ENCODE measurements around the gene CFAP126.
"Not testable (repeated sequence)": the region's sequence is repeated elsewhere in the genome, so short reads cannot be mapped to it uniquely, and the experiment has no call there.

Gene CFAP126

GRCh38 chr1:161367684-161368400 is at the start of gene CFAP126:
CFAP126 (minus strand) TSS chr1:161367876; CDS start chr1:161367868, 8 bp downstream.
- DNase-seq (ENCODE audit: insufficient read length, low spot score) (peak; percentile 71), FAIRE-seq (peak; percentile 82)

GRCh38 chr1:161413050-161413449 is 45.4 kb upstream of the CFAP126 start:
- not testable (repeated sequence) for FAIRE-seq; DNase-seq (ENCODE audit: insufficient read length, low spot score)

- FAIRE-seq; DNase-seq (ENCODE audit: insufficient read length, low spot score): not testable (repeated sequence)
Observed at GRCh38 chr1:161410636-161410970, 42.9 kb upstream of the CFAP126 start.

GRCh38 chr1:161409848-161410635 is 42.4 kb upstream of the CFAP126 start:
- DNase-seq (ENCODE audit: insufficient read length, low spot score): not testable (repeated sequence)

GRCh38 chr1:161408429-161409052 is 40.9 kb upstream of the CFAP126 start:
- no peak for FAIRE-seq
- no peak for DNase-seq (ENCODE audit: insufficient read length, low spot score)

More at GRCh38 chr1:161409848-161410635, 42.4 kb upstream of the CFAP126 start:
- peak; percentile 81 for FAIRE-seq

GRCh38 chr1:161407451-161407985 is 39.8 kb upstream of the CFAP126 start:
- FAIRE-seq: no peak
- DNase-seq (ENCODE audit: insufficient read length, low spot score): no peak

- not testable (repeated sequence) for DNase-seq (ENCODE audit: insufficient read length, low spot score); FAIRE-seq
Observed at GRCh38 chr1:161406551-161406950, 38.9 kb upstream of the CFAP126 start.

- DNase-seq (ENCODE audit: insufficient read length, low spot score) (no peak), FAIRE-seq (no peak)
Observed at GRCh38 chr1:161404051-161404597, 36.4 kb upstream of the CFAP126 start.

- FAIRE-seq (no peak), DNase-seq (ENCODE audit: insufficient read length, low spot score) (no peak)
Observed at GRCh38 chr1:161402446-161402845, 34.8 kb upstream of the CFAP126 start.

- FAIRE-seq: peak; percentile 90
Observed at GRCh38 chr1:161399257-161399998, 31.8 kb upstream of the CFAP126 start.

GRCh38 chr1:161398900-161399256 is 31.2 kb upstream of the CFAP126 start:
- no peak for FAIRE-seq
- DNase-seq (ENCODE audit: insufficient read length, low spot score): no peak

More at GRCh38 chr1:161399257-161399998, 31.8 kb upstream of the CFAP126 start:
- DNase-seq (ENCODE audit: insufficient read length, low spot score): peak; percentile 71

GRCh38 chr1:161397038-161397437 is 29.4 kb upstream of the CFAP126 start:
- not testable (repeated sequence) for DNase-seq (ENCODE audit: insufficient read length, low spot score); FAIRE-seq

- no peak for FAIRE-seq
Observed at GRCh38 chr1:161393151-161393550, 25.5 kb upstream of the CFAP126 start.

GRCh38 chr1:161391611-161392010 is 23.9 kb upstream of the CFAP126 start:
- FAIRE-seq: no peak
- DNase-seq (ENCODE audit: insufficient read length, low spot score): no peak

More at GRCh38 chr1:161393151-161393550, 25.5 kb upstream of the CFAP126 start:
- DNase-seq (ENCODE audit: insufficient read length, low spot score): no peak

GRCh38 chr1:161391136-161391535 is 23.5 kb upstream of the CFAP126 start:
- FAIRE-seq; DNase-seq (ENCODE audit: insufficient read length, low spot score): not testable (repeated sequence)

GRCh38 chr1:161390559-161390858 is 22.8 kb upstream of the CFAP126 start:
- FAIRE-seq (no peak), DNase-seq (ENCODE audit: insufficient read length, low spot score) (no peak)

GRCh38 chr1:161389691-161390558 is 22.2 kb upstream of the CFAP126 start:
- FAIRE-seq (peak; percentile 89), DNase-seq (ENCODE audit: insufficient read length, low spot score) (peak; percentile 76)

GRCh38 chr1:161389158-161389557 is 21.5 kb upstream of the CFAP126 start:
- DNase-seq (ENCODE audit: insufficient read length, low spot score): not testable (repeated sequence)
- FAIRE-seq: peak; percentile 26

GRCh38 chr1:161388639-161389038 is 21.0 kb upstream of the CFAP126 start:
- DNase-seq (ENCODE audit: insufficient read length, low spot score) (no peak), FAIRE-seq (no peak)

All from GM19239 (cell line).